ENCODE data around the gene BLOC1S3. TPM values are rescaled to one million over a fixed set of nuclear protein-coding genes. Genes with fewer than 3 reads are reported as not detected.

The BLOC1S3 gene
- polyA plus RNA-seq, 3 donors: 9.1 to 10.5 (median 10.4) TPM

DNA sequence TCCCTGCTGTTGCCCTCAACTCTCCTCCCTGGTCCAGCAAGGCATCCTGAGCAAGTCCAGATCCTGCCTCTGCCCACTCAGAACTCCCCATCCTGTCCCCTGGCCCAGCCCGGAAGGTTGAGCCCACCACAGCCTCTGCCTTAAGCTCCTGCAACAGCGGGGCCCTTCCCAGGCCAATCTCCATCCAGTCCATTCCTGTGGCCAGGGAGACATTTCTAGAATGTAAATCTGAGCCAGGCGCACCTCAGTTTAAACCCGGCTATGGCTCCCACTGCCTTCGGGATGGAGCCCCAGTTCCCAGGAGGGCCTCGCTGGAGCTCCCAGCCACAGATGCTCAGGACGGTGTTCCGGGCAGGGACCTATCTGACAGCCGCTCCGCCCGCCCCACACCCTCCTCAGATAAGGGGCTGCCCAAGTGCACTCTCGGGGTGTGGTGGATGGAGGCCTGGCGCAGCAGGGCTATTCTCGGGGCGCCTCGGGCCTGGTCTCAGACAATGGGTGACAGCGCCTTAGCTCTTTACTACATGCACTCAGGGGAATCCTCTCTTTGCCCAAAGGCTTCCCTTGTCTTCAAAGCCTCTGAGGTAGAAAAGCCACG lies 5.9 kb upstream of the BLOC1S3 start:
- no peak for DNase-seq (ENCODE audit: extremely low read depth in 1 of 11, low read depth in 9 of 11, low spot score in 4 of 11)

DNA sequence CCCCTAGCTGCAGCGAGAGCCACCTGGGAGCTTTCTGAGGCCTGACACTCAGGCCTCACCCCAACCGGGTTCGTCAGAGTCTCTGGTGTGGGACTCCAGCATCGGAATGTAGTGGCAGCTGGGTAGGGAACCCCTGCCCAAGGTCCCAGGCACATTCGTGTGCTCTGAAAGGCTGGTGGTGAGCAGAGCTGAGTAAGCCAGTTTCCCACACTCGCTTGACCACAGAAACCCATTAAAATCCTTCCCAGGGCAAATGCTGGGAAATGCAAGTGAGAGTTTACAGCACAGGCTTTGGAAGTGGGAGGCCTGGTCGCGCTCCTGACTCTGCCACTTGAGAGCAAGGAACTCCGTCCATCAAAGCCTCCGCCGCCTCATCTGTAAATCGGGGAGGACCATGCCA lies 4.8 kb upstream of the BLOC1S3 start:
- DNase-seq (ENCODE audit: extremely low read depth in 1 of 11, low read depth in 9 of 11, low spot score in 4 of 11): no peak

DNA sequence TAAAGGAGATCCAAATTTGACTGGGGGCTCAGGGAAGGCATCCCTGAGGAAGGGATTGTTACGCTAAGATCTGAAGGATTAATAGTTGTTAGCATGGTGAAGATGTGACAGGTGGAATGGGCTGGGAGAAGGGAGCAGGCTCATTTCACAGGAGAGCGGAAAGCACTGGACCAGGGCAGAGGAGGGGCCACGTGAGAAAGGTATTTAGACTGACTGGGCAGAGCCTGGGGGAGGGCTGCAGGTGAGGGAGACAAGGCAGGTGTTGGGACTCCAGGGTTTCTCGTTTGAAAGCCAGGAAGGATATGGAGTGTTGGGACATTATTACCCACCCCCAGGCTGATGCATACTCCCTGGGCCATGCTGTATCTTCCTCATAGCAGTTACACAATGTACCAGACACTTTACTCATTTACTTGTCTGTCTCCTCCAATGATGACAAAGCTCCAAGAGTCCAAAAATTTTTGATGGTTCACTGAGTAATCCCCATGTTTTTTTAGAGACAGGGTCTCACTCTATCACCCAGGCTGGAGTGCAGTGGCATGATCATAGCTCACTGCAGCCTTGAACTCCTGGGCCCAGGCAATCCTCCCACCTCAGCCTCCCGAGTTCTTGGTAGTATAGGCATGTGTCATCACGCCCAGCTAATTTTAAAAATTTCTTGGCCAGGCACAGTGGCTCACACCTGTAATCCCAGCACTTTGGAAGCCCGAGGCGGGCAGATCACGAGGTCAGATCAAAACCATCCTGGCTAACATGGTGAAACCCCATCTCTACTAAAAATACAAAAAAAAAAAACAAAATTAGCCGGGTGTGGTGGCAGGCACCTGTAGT lies 2.9 kb upstream of the BLOC1S3 start:
- DNase-seq (ENCODE audit: extremely low read depth in 1 of 11, low read depth in 9 of 11, low spot score in 4 of 11): no peak

DNA sequence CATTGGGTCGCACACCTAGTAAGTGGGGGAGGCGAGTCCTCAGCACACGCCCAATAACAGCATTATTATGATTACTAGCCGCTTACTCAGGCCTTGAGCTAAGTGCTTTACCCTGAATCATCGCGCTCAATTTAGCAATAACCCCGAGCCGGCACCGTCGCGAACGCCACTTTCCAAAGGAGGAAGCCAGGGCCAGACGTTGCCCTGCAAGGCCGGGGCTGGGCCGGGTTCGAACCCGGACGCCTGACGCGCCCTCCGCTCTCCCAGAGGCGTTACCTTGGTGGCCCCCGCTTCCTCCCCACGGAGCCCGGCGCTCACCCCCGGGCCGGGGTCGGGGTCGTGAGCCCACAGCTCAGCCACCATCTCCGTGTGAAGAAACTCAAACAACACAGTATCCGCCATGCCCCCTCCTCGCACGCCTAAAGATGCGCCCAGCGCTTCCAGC lies 745 bp upstream of the BLOC1S3 start, which contains the start of gene TRAPPC6A:
TSS of gene TRAPPC6A (minus strand) at position 421 of the 445 bp plus-strand sequence. CDS start at position 402, 19 bp downstream.
- DNase-seq (ENCODE audit: extremely low read depth in 1 of 11, low read depth in 9 of 11, low spot score in 4 of 11): no peak

DNA sequence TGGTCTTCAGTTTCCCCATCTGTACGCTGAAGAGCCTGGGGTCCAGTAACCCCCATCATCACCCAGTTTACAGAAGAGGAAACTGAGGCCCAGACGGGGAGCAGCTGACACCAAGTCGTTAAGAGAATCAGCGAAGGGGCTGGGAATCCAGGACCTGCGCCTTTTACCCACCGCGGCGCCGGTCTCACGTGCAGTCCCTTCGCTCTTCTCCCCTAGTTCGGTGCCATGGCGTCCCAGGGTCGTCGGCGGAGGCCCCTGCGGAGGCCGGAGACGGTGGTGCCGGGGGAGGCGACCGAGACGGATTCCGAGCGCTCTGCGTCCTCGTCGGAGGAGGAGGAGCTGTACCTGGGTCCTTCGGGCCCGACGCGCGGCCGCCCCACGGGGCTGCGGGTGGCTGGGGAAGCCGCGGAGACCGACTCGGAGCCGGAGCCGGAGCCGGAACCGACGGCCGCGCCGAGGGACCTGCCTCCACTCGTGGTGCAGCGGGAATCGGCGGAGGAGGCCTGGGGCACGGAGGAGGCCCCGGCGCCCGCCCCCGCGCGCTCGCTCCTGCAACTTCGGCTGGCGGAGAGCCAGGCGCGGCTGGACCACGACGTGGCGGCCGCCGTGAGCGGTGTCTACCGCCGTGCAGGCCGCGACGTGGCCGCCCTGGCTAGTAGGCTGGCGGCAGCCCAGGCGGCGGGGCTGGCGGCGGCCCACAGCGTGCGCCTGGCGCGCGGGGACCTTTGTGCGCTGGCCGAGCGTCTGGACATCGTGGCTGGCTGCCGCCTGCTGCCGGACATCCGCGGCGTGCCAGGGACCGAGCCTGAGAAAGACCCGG lies 698 bp downstream of the BLOC1S3 start:
- no peak for DNase-seq (ENCODE audit: extremely low read depth in 1 of 11, low read depth in 9 of 11, low spot score in 4 of 11)

DNA sequence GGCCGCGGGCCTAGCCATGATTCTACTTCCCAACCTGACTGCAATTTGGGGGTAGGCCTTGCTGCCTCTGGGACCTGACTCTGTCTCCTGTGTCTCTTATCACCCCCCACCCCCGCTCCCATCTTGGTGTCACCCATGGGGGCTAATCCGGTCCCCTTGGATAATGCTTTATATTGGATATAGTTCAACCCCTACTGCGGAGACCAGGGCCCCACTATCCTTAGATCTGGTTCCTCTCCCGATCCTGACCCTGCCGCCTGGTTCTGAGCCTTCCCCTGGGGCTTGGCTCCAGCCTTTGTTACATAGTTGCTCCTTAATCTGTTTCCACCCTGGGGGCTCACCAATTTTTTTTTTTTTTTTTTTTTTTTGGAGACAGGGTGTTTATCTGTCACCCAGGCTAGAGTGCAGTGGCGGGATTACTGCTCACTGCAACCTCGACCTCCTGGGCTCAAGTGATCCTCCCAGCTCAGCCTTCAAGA lies 1.3 kb downstream of the BLOC1S3 start:
- DNase-seq (ENCODE audit: extremely low read depth in 1 of 11, low read depth in 9 of 11, low spot score in 4 of 11): no peak

DNA sequence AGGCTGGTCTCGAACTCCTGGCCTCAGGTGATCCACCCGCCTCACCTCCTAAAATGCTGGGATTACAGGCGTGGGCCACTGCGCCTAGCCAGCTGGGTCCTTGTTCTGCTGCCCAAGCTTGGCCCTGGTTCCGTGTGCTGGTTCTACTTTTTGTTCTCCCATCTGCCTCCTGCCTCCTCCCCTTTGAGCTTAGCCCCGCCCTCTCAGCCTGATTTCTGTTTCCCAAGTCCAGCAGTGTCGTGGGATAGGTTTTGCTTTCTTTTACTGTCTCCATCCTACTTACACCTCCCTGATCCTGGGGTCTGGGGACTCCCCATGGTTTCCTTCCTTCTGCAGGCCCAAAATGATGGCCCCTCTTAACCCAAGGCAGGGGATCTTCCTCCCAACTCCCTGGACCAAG lies 2.4 kb downstream of the BLOC1S3 start:
- no peak for DNase-seq (ENCODE audit: extremely low read depth in 1 of 11, low read depth in 9 of 11, low spot score in 4 of 11)

DNA sequence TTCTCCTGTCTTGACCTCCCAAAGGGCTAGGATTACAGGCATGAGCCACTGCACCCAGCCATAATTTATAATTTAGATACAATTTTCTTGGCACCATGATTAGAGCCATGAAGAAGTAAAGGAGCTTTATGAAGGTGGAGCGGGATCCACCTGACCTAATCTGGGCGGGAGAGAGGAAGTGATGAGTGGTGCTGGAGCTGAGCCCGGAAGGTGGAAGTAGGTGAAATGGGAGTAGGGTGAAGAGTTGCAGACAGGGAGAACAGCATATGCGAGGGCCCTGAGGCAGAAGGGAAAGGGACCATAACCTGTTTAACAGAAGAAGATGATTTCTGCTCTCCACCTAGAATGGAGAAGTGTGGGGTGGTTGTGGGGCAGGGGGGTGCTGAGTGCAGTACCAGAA lies 4.2 kb downstream of the BLOC1S3 start:
- no peak for DNase-seq (ENCODE audit: extremely low read depth in 1 of 11, low read depth in 9 of 11, low spot score in 4 of 11)

DNA sequence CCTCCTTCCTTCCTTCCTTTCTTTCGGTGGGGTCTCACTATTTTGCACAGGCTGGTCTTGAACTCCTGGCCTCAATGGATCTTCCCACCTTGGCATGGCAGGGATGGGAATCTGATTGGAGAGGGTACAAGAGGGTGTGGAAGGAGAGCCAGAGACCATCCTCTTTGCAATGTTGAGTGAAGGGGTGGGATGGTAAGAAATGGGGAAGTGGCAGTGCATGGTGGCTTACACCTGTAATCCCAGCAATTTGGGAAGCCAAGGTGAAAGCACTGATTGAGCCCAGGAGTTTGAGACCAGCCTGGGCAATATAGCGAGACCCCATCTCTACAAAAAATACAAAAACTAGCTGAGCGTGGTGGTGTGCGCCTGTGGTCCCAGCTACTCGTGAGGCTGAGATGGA lies 5.5 kb downstream of the BLOC1S3 start:
- DNase-seq (ENCODE audit: extremely low read depth in 1 of 11, low read depth in 9 of 11, low spot score in 4 of 11): no peak

DNA sequence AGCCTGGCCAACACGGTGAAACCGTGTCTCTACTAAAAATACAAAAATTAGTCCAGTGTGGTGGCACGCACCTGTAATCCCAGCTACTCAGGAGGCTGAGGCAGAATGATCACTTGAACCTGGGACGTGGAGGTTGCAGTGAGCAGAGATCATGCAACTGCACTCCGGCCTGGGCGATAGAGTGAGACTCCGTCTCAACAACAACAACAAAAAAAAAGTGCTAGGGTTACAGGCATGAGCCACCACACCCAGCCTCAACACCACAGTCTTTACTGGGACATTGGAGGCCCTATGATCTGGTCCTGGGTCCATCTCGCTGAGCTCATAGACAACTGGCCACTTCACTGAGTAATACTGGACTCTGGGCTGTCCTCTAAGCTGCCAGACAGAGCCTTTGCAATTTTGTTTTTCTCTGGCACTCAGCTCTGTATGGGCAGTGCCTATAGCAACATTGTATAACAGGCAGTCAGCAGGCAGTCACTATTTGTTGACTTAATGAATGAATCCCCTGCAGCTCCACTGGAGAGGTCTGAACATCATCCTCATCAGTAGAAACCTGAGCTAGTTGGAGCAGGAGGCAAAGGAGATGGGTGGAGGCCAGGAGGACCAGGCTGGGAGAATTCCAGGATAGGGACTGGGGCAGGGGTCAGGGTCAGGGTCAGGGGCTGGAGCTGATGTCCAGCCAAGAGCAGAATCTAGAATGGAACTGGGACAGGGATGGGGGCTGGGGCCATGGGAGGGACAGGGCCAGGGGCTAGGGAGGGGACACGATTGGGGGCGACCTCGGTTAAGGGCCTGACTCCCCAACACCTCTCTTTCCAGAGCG lies 8.1 kb downstream of the BLOC1S3 start:
- DNase-seq (ENCODE audit: extremely low read depth in 1 of 11, low read depth in 9 of 11, low spot score in 4 of 11): no peak

DNA sequence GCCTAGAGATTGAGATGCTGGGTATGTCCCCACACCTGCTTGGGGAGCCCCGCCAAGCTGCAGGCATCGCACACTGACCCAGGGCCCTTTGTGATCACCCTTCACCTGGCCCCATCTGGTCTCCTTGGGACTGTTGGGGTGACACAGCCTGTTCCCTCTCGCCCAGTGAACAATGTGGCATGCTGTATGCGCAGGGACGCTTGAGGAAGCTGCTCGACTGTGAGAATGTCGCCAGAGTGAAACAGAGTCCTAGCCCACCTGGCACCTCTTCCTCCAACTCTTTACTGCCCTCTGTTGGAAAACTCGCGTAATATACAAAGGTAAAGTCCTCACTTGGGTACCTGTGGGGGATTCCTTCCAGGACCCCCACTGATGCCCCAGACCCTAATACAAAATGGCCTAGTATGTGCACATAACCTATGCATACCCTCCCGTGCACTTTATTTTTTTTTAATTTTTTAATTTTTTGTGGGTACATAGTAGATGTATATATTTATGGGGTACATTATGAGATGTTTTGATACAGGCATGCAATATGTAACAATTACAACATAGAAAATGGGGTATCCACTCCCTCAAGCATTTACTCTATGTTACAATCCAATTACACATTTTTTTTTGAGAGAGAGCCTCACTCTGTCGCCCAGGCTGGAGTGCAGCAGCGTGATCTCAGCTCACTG lies 9.0 kb downstream of the BLOC1S3 start:
- DNase-seq (ENCODE audit: extremely low read depth in 1 of 11, low read depth in 9 of 11, low spot score in 4 of 11): peak in 1 of 11 donors; percentile 29

DNA sequence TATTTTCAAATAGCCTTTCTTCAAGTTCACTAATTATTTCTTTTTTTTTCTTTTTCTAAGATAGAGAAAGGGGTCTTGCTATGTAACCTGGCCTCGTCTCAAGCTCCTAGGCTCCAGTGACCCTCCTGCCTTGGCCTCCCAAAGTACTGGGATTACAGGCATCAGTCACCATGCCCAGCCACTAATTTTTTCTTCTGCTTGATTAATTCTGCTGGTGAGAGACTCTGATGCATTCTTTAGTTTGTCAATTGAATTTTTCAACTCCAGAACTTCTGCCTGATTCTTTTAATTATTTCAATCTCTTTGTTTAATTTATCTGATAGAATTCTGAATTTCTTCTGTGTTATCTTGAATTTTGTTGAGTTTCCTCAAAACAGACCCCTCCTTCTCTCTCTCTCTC lies 11.4 kb downstream of the BLOC1S3 start:
- no peak for DNase-seq (ENCODE audit: extremely low read depth in 1 of 11, low read depth in 9 of 11, low spot score in 4 of 11)

DNA sequence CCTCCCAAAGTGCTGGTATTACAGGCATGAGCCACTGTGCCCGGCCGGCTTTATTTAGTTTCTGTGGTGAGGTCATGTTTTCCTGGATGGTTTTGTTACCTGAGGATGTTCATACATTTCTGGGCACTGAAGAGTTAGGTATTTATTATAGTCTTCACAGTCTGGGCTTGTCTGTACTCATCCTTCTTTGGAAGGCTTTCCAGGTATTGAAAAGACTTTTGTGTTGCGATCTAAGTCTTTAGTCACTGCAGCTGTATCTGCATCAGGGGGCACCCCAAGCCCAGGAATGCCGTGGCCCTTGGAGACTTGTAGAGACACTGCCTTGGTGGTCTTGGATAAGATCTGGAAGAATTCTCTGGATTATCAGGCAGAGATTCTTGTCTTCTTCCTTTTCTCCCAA lies 12.8 kb downstream of the BLOC1S3 start:
- DNase-seq (ENCODE audit: extremely low read depth in 1 of 11, low read depth in 9 of 11, low spot score in 4 of 11): no peak

DNA sequence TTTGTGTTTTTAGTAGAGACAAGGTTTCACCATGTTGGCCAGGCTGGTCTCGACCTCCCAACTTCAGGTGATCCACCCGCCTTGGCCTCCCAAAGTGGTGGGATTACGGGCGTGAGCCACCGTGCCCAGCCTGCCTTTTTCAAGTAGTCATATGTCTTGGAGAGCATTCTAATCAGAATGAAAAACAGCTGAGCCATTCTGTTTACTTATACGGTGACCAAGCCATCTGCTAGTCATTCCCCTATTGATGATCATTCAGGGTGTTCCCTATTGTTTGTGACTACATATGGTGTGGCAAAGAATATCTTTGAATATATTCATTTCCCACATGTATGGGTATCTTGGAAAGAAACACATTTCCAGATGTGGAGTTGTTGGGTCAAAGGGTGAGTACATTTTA lies 17.2 kb downstream of the BLOC1S3 start:
- no peak for DNase-seq (ENCODE audit: extremely low read depth in 1 of 11, low read depth in 9 of 11, low spot score in 4 of 11)

DNA sequence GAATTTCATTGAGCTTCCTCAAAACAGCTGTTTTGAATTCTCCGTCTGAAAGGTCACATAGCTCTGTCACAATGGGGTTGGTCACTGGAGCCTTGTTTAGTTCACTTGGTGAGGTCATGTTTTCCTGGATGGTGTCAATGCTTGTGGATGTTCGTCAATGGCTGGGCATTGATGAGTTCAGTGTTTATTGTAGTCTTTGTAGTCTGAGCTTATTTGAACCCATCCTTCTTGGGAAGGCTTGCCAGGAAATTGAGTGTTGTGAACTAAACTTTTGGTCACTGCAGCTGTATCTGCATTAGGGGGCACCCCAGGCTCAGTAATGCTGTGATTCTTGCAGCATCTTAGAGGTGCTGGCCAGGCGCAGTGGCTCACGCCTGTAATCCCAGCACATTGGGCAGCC lies 22.0 kb downstream of the BLOC1S3 start:
- DNase-seq (ENCODE audit: extremely low read depth in 1 of 11, low read depth in 9 of 11, low spot score in 4 of 11): peak in 2 of 11 donors; percentile 28 to 38

DNA sequence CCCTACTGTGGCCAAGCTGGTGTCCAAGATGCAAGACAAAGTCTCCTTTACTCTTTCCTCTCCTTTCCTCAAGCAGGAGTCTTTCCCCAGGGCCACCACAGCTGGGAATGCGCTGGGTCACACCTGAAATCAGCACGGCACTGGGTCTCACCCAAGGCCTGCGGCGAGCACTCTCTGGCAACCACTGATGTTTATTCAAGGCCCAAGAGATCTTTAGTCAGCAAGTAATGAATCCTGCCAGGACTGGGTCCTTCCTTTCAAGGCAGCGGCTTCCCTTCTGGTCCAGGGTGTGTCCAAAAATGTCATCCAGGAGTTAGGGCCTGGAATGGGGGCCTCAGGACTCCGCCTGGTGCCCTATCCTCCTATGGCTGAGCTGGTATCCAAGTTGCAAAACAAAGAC lies 24.1 kb downstream of the BLOC1S3 start:
- DNase-seq (ENCODE audit: extremely low read depth in 1 of 11, low read depth in 9 of 11, low spot score in 4 of 11): no peak

DNA sequence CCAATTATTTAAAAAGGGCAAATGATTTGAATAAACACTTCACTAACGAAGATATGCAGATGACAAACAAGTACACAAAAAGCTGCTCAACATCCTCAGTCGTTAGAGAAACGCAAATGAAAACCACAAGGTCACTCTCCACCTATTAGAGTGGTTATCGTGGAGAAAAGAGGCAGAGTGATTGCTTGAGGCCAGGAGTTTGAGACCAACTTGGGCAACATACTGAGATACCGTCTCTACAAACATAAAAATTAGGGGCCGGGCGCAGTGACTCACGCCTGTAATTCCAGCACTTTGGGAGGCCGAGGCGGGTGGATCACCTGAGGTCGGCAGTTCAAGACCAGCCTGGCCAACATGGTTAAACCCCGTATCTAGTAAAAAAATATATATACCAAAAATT lies 27.2 kb downstream of the BLOC1S3 start:
- no peak for DNase-seq (ENCODE audit: extremely low read depth in 1 of 11, low read depth in 9 of 11, low spot score in 4 of 11)

DNA sequence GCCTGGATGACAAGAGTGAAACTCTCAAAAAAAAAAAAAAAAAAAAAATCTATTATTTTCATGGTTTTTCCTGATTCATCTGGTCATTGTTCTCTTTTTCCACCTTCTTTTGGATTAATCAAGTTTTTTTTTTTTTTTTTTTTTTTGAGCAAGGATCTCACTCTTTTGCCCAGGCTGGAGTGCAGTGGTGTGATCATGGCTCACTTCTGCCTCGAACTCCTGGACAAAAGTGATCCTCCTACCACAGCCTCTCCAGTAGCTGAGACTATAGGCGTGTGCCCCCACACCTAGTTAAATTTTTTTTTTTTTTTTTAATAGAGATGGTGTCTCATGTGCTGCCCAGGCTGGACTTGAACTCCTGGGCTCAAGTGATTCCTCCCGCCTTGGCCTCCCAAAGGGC lies 27.7 kb downstream of the BLOC1S3 start:
- DNase-seq (ENCODE audit: extremely low read depth in 1 of 11, low read depth in 9 of 11, low spot score in 4 of 11): no peak

Measured in renal cortex interstitium (tissue), 11 donors.